Hepatocyte (in vitro differentiated cells): Measurements from ENCODE around the gene HOXC4. TPM values are rescaled to one million over a fixed set of nuclear protein-coding genes. Genes with fewer than 3 reads are reported as not detected.

Experiments
- DNase-seq: peaks from one replicate; pipeline ENCODE4 v3.0.0-alpha.2; 2016; ENCODE audit warnings: low spot score
- H2AFZ ChIP-seq: fragments of 200-600 bp; sonication (generic); 2 replicates; pipeline ENCODE4 v1.6.0; 2016; ENCODE audit warnings: antibody characterized with exemption, mild to moderate bottlenecking
- H3K27ac ChIP-seq: fragments of 200-600 bp; sonication (generic); 2 replicates; pipeline ENCODE4 v1.5.1; 2016; ENCODE audit warnings: mild to moderate bottlenecking
- H3K27me3 ChIP-seq: fragments of 200-600 bp; sonication (generic); 2 replicates; pipeline ENCODE4 v1.6.1; 2016
- H3K36me3 ChIP-seq: fragments of 200-600 bp; sonication (generic); replicated peaks from 2 replicates; pipeline ENCODE4 v1.5.1; 2016; ENCODE audit warnings: low read depth; ENCODE audit not compliant: insufficient read depth
- H3K4me1 ChIP-seq: fragments of 200-600 bp; sonication (generic); 2 replicates; pipeline ENCODE4 v1.5.1; 2016; ENCODE audit warnings: mild to moderate bottlenecking, moderate library complexity; ENCODE audit not compliant: insufficient read depth
- H3K4me2 ChIP-seq: fragments of 200-600 bp; sonication (generic); 2 replicates; pipeline ENCODE4 v1.6.0; 2016
- H3K4me3 ChIP-seq: fragments of 200-600 bp; sonication (generic); 2 replicates; pipeline ENCODE4 v1.5.1; 2016; ENCODE audit warnings: mild to moderate bottlenecking
- H3K79me2 ChIP-seq: fragments of 200-600 bp; sonication (generic); 2 replicates; pipeline ENCODE4 v1.6.0; 2017; ENCODE audit warnings: mild to moderate bottlenecking
- H3K9me2 ChIP-seq: fragments of 200-600 bp; sonication (generic); replicated peaks from 2 replicates; pipeline ENCODE4 v1.6.0; 2017; ENCODE audit warnings: mild to moderate bottlenecking; ENCODE audit not compliant: insufficient read depth
- H3K9me3 ChIP-seq: fragments of 200-600 bp; sonication (generic); 2 replicates; pipeline ENCODE4 v1.5.1; 2016; ENCODE audit warnings: low read depth, mild to moderate bottlenecking
- H4K20me1 ChIP-seq: fragments of 200-600 bp; sonication (generic); 2 replicates; pipeline ENCODE4 v1.6.0; 2016; ENCODE audit warnings: mild to moderate bottlenecking; ENCODE audit not compliant: insufficient read depth, poor library complexity, severe bottlenecking
- EZH2 ChIP-seq: fragments of 200-600 bp; sonication (generic); IDR thresholded peaks from 2 replicates; pipeline ENCODE4 v1.6.1; 2016; ENCODE audit warnings: antibody characterized with exemption, mild to moderate bottlenecking, borderline replicate concordance
- EZH2phosphoT487 ChIP-seq: fragments of 200-600 bp; sonication (generic); IDR thresholded peaks from one replicate; pipeline ENCODE4 v1.6.1; 2018; ENCODE audit warnings: antibody characterized with exemption, mild to moderate bottlenecking, low read depth, moderate library complexity; ENCODE audit not compliant: unreplicated experiment, severe bottlenecking
- WGBS: methylation state at CpG from one replicate; pipeline ENCODE4 v1.1.6; 2016; ENCODE audit warnings: low lambda C conversion rate; ENCODE audit errors: missing lambda C conversion rate; 5-methylcytosine and 5-hydroxymethylcytosine counted together
- polyA plus RNA-seq: library from polyadenylated mRNA; unstranded; fragments of >200 nt; fragmentation: Nextera tagmentation; extraction: Ambion mirVana; gene quantifications from 2 replicates; pipeline ENCODE4 v1.2.1, GENCODE V29; 2016
- total RNA-seq: library from RNA; depleted of rRNA; stranded (reverse); fragments of >200 nt; gene quantifications from 2 replicates; pipeline ENCODE4 v1.2.3, GENCODE V29; 2014
- TF ChIP-seq, protein P1 (sequence below): fragments of 200-600 bp; sonication (generic); IDR thresholded peaks from 2 replicates; pipeline ENCODE4 v1.5.1; 2016; ENCODE audit warnings: antibody characterized with exemption, mild to moderate bottlenecking; ENCODE audit not compliant: poor library complexity

Gene HOXC4
- total and polyA plus RNA-seq, 2 experiments from 2014 or later, result 2.1 to 4.4 TPM

DNA sequence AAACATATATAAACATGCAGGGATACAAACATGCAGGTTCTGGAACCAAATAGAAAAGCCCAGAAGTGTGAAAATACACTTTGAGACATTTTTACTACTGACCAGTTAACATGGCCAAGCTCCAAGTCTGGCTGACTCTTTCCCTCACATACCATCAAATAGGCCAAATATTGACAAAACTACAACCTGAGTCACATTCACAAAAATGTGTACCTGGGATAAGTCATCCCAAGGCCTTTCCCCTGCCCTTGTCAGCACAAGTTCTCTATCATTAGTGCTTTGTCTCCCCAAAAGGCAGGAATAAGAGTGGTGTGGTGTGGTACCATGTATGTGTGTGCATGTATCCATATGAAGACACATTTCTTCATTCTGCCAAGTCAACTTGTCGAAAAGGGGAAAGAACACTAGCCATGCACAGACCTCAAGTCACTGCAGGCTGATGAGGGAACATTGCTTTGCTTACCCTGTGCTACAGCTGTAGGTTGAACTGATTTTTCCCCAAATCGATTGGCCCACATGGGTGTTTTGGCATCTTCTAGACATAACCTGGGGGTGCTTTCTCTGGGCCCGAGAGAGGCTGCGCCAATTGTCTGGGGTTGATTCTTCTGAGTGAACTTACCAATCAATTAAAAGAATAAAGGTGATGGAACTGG lies 14.9 kb downstream of the HOXC4 start:
- 84% methylated on average over 4 of the region's 4 CpGs for WGBS
- TF ChIP-seq, protein P1, sequence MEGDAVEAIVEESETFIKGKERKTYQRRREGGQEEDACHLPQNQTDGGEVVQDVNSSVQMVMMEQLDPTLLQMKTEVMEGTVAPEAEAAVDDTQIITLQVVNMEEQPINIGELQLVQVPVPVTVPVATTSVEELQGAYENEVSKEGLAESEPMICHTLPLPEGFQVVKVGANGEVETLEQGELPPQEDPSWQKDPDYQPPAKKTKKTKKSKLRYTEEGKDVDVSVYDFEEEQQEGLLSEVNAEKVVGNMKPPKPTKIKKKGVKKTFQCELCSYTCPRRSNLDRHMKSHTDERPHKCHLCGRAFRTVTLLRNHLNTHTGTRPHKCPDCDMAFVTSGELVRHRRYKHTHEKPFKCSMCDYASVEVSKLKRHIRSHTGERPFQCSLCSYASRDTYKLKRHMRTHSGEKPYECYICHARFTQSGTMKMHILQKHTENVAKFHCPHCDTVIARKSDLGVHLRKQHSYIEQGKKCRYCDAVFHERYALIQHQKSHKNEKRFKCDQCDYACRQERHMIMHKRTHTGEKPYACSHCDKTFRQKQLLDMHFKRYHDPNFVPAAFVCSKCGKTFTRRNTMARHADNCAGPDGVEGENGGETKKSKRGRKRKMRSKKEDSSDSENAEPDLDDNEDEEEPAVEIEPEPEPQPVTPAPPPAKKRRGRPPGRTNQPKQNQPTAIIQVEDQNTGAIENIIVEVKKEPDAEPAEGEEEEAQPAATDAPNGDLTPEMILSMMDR, result no peak

DNA sequence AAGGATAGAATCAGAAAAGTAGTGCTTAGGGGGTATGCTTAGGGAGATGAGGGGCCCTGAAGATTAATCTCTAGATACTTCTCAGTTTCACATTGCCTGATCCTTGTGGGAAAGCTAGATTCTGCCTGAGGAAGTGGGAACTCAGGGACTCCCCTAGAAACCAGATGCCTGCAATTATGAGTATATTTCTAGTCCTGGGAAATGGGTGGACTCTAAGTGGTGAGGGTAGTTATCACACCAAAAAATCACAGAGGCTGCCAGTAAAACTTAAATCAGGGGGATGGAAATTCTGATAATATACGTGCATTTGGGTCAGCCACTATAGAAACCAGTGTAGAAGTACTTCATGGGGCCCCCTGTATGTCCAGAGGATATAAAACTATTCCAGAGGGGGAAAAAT lies 18.3 kb downstream of the HOXC4 start:
- H3K4me1 ChIP-seq, result no peaks in the 10 kb centered on the region
- no peaks in the 10 kb centered on the region for H3K79me2 ChIP-seq
- WGBS, result 32% methylated on average over 1 of the region's 1 CpG
- no peak for DNase-seq
- no peaks in the 10 kb centered on the region for H4K20me1 ChIP-seq
- H3K27me3 ChIP-seq, result peaks cover 8% of the 10 kb centered on the region
- H3K4me2 ChIP-seq, result no peak overlapping the region
- H3K4me3 ChIP-seq, result no peak overlapping the region
- H3K9me3 ChIP-seq, result no peaks in the 10 kb centered on the region
- no peak overlapping the region for H3K27ac ChIP-seq
- no peak overlapping the region for H2AFZ ChIP-seq
- H3K9me2 ChIP-seq, result no peaks in the 10 kb centered on the region
- TF ChIP-seq, protein P1, result no peak
- TF ChIP-seq EZH2phosphoT487 (no peak), EZH2 (no peak)
- H3K36me3 ChIP-seq, result no peaks in the 10 kb centered on the region

More for the DNA sequence above, 14.9 kb downstream of the HOXC4 start:
- no peaks in the 10 kb centered on the region for H3K4me1 ChIP-seq
- no peak overlapping the region for H3K27ac ChIP-seq
- no peaks in the 10 kb centered on the region for H3K9me2 ChIP-seq
- no peaks in the 10 kb centered on the region for H3K9me3 ChIP-seq
- no peak overlapping the region for H3K4me3 ChIP-seq
- H3K79me2 ChIP-seq, result no peaks in the 10 kb centered on the region
- no peaks in the 10 kb centered on the region for H4K20me1 ChIP-seq
- DNase-seq, result no peak
- H2AFZ ChIP-seq, result no peak overlapping the region
- H3K27me3 ChIP-seq, result peaks cover 17% of the 10 kb centered on the region
- H3K36me3 ChIP-seq, result no peaks in the 10 kb centered on the region
- H3K4me2 ChIP-seq, result no peak overlapping the region

DNA sequence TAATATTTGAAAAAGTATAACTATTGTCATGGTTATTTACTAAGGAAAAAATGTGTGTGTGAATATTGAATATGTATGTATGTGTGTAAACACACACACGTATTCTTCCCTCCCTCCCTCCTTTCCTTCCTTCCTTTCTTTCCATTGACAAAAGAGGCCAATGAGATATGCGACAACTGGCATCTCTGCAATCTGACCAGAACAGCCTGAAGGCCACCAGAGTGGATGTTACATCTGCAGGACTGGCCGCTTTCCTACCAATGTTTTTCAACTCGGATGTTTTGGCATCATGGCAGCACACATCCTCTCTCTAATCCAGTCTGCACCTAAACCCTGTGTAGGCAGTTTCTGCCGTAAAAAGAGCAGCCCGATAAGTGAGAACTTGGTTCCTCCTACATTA lies 20.7 kb downstream of the HOXC4 start:
- H3K4me3 ChIP-seq, result no peak overlapping the region
- H3K36me3 ChIP-seq, result no peaks in the 10 kb centered on the region
- no peaks in the 10 kb centered on the region for H3K9me3 ChIP-seq
- H2AFZ ChIP-seq, result no peak overlapping the region
- H3K4me2 ChIP-seq, result no peak overlapping the region
- H3K27me3 ChIP-seq, result peaks cover 13% of the 10 kb centered on the region
- no peaks in the 10 kb centered on the region for H3K4me1 ChIP-seq
- H3K9me2 ChIP-seq, result no peaks in the 10 kb centered on the region
- no peaks in the 10 kb centered on the region for H4K20me1 ChIP-seq
- WGBS, result 83% methylated on average over 6 of the region's 6 CpGs
- H3K79me2 ChIP-seq, result no peaks in the 10 kb centered on the region
- TF ChIP-seq EZH2 (no peak), EZH2phosphoT487 (no peak)
- TF ChIP-seq, protein P1, result no peak
- no peak for DNase-seq
- H3K27ac ChIP-seq, result no peak overlapping the region
